Head of caudate nucleus (tissue), 42 donors: ENCODE data around the gene TLE1.

Experiments used
- DNase-seq, 42 donors: peaks; one replicate each; pipeline versions ENCODE4 v3.0.0 to v3.0.0-alpha.2; 2020 to 2021; ENCODE audit warnings: mixed read lengths in 7 of 42
- intact Hi-C: fragments of 100-400 bp; cut with DNase I; formaldehyde crosslinking; loops from one replicate; pipeline ENCODE4 v1.15.0; 2022

Gene TLE1

DNA sequence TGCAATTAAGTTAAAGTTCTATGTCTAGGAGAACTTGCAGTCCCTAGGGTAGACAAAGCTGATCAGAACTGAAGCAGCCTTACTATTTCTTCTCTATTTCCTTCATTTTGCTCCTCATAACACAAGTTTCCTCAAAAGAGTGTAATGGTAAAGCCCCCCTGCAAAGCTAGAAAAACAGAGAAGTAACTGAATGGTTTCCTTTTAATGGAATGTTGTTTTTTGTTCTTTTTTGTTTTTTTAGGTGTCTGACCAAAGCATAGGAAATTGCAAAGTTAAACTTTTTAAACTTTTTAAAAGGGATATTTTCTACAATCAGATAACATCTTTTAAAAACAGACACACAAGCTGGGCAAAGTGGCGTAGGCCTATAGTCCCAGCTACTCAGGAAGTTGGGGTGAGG, 145.7 kb downstream of the TLE1 start:
- no peak for DNase-seq
- intact Hi-C loops = no loop called here

DNA sequence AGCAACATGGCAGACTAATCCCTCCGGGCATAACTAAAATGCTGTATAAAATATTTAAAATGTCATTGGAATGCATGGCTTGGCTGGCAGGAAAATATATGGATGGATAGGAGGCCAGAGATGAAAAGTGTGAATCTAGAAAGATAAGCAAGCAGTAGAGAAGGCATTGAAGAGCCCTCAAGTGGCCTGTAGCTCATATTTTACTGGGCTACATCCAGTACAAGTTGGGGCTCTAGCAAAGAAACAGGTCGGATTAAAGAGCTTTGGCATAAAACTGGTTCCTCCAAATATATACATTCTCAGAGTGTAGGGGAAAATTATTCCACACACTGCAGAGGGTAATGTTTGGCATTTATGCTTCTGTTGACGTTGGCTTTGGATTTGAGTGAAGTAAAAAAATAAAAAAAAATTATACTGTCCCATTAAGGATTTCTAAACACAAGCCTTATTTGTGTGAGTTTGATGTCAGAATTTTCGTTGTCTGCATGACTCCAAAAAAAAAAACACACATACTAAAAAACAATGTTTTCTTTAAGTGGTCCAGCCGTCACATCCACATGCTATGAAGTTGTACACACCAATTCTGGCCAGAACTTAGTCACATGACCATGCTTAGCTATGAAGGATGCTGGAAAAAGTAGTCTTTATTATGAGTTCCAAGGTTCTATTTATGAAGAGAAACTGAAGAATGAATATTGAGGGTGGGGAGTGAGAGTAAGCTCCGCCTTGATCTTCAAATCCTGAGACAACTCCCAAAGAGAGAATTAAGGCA, 147.0 kb downstream of the TLE1 start:
- DNase-seq = no peak
- intact Hi-C loops = no loop called here

DNA sequence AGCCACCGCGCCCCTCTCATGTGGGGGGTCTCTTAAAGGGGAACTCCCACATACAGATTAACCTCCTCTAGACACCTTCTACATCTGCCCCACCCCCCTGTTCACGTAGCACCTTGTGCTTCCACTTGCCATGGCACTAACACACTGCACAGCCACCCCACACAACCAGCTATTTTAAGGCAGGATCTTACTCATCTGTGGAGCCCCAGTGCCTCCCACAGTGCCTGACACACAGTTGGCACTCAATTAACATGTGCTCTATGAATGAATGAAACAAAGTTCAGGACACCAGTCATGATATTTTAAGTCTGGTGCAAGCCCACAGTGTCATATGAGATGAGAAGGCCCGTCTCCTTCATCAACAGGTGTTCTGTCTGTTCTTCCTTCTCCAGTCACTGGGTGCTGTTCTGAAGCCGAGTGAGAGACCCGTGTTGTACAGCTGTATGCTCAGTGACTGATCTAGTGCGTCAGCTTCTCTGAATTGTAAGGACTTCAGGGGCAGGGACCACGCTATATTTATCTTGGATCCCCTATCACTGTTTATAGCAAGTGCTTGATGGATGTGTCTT, 149.1 kb downstream of the TLE1 start:
- intact Hi-C loops = no loop called here
- peak in 31 of 42 donors; percentile 6 to 78 (median 35) for DNase-seq

DNA sequence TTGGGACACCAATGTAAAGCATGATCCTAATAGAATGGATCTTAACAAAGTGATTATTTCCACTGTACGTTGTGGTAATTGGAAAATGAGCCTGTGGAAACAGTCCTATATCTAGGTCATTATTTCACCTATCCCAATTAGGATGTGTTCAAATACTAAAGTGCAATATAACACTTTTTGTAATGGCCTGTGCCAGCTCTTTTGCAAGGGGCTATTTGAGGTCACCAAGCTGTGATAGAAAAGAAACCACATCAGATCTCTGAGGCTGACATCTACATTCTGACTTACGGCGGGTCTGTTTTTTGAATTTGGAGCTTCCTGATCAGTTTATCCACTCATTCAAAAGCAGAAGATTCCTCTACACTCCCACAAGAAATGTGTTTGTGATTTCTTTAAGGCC, 150.0 kb downstream of the TLE1 start:
- DNase-seq = no peak
- intact Hi-C loops = no loop called here

DNA sequence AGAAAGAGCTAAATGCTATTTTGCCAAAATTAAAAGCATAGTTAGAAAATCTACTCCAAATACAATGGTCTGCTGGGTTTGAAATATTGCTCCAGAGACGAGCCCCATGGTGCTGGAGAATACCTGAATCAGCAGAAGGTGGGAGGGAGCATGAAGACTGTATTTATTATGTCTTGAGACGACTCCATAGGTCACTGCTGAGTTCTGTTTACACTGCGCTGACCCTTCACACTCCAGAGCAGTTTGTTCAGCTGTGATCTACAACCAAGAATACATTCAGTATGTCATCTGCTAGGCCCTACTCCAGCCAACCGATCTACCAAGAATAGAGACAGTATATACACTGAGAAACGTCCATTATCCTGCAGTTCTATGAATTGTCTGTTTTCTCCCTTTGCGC, 150.5 kb downstream of the TLE1 start:
- DNase-seq = no peak
- intact Hi-C loops = no loop called here

DNA sequence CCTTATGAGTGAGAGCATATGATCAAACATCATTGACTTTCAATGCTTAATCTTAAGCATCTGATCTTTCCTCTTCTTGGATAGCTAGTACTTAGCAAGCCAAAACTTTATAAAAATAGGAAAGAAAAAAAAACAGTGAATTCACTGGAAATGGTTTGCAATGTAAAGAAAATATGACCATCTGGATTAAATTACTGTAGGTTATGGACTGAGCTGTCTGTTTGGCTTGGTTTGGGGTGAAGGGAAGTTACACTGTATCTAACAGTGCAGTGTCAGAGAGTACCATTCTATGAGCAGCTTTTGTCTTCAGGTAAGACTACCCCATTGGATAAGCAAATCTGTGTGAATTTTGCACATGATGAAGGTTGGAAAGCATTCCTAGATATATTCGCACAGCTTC, 151.4 kb downstream of the TLE1 start:
- intact Hi-C loops = no loop called here
- no peak for DNase-seq

DNA sequence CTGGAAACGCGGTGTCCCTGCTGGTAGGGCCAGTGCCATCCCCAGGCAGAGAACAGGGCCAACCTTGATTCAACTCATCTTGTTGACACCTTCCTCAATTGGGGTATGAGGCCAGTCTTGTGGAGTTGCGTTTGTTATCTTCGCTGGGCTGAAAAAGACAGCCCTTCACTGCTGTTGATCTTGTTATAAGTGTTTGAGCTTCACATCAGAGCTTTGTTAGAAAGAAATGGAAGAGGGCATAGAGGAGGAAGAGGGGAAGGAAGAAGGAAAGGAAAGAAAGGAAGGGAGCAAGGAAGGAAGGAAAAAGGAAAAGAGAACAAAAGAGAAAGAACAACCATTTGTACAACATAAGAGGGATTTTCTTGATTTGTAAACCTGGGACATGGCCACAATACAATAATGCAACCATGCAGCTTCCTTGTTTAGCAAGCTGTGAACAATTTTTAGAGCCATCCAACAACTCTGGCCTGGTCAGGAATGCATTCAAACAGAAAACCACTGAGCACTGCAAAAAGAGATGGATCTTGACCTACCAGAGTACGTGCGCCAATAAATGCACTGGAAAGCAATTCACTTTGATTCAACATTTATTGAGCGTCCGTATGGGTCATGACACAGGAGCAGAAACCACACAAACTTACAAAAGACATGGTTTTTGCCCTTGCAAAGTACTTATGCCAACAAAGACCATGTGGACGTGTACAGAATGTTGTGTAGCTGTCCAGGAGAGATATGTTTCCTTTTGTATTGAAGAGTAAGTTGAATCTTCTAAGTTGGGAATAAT, 152.9 kb downstream of the TLE1 start:
- DNase-seq = no peak
- intact Hi-C loops = no loop called here

DNA sequence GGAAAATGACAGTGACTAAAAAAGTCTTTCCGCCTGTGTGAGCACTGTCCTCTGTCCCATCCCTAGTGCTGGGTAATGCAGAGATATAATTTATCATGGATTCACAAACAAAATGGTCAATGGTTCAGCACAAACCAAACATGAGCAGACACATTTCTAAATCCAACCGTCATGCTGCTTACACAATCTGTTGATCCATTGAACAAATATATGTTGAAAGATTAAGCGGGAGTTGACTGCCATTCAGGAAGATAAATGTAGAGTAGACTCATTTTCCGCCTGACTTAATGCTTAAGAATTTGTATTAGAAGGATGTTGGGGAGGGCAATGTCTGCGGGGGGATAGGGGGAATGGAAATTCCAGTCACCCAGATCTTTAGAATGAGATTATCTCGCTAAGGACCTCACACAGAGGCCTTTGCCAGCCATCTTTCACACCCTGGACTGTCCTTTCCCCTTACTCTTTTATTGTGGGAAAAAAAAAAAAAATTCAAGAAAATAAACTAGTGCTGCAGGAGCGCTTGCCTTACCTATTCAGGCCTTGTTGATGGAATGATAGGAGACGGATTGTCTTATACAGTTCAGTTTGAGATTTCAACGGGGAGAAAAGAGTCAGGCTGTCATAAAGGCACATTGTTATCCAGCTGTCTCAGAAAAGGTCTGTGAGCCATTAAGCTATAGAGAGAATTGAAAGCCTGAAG, 153.7 kb downstream of the TLE1 start:
- intact Hi-C loops = no loop called here
- DNase-seq = no peak

DNA sequence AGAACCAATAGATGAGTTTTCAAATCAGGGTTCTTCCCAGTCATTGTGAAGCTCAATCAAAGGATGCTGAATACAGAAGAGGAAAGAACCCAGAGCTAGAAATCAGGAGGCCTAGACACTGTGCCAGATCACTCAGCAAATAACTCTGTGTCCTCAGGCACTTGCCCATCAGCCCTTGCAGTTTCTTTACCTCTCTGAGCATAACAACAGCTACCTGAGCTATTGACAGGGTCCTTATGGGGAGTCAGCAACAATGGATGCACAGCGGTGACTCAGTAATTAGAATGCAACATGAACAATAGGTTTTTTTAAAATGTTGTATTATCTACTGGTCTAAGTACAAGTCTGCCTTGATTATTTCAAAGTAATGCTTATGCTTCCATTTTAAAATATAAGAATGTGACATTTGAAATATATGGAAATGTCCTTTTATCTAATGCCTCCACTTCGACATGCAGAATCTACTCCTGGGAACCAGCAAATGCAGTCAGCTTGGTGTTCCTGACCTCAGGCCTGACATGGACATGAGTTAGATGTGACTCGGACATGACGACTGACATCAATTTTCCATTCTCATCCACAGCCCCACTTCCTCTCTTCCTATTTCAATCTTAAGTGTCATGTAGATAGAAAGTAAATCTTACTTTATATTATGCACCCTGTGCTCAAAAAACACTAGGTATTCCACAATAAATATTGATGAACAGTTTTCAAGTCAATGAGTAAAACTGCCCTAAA, 155.0 kb downstream of the TLE1 start:
- intact Hi-C loops = no loop called here
- no peak for DNase-seq
